NB4 (cell line): ENCODE measurements around the gene ADGRL3.

Experiments
- DNase-seq: peaks from one replicate; pipeline ENCODE4 v3.0.0; 2010; ENCODE audit warnings: low read depth
- H3K4me3 ChIP-seq: one replicate; pipeline ENCODE4 v1.5.1; 2011; ENCODE audit warnings: mild to moderate bottlenecking, low read depth, low read length, moderate library complexity
- MYC ChIP-seq: IDR thresholded peaks from 2 replicates; pipeline ENCODE4 v1.6.1; 2011; ENCODE audit warnings: low read depth, low read length
- POLR2A ChIP-seq: IDR thresholded peaks from 2 replicates; pipeline ENCODE4 v1.6.1; 2011; ENCODE audit warnings: mild to moderate bottlenecking; ENCODE audit not compliant: insufficient read length; ENCODE audit errors: extremely low read depth
- TF ChIP-seq, protein P1 (sequence below): IDR thresholded peaks from one replicate; pipeline ENCODE4 v1.5.1; 2012; ENCODE audit warnings: low read depth, low read length
- TF ChIP-seq, protein P2 (sequence below): IDR thresholded peaks from 2 replicates; pipeline ENCODE4 v1.6.1; 2011; ENCODE audit warnings: low read depth, low read length

The ADGRL3 gene

GRCh38 chr4:61293707-61294400, 93.7 kb downstream of the ADGRL3 start:
- no peak overlapping the region for H3K4me3 ChIP-seq
- no peak for DNase-seq
- TF ChIP-seq POLR2A (no peak), MYC (no peak)
- TF ChIP-seq, protein P1, sequence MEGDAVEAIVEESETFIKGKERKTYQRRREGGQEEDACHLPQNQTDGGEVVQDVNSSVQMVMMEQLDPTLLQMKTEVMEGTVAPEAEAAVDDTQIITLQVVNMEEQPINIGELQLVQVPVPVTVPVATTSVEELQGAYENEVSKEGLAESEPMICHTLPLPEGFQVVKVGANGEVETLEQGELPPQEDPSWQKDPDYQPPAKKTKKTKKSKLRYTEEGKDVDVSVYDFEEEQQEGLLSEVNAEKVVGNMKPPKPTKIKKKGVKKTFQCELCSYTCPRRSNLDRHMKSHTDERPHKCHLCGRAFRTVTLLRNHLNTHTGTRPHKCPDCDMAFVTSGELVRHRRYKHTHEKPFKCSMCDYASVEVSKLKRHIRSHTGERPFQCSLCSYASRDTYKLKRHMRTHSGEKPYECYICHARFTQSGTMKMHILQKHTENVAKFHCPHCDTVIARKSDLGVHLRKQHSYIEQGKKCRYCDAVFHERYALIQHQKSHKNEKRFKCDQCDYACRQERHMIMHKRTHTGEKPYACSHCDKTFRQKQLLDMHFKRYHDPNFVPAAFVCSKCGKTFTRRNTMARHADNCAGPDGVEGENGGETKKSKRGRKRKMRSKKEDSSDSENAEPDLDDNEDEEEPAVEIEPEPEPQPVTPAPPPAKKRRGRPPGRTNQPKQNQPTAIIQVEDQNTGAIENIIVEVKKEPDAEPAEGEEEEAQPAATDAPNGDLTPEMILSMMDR = no peak
- TF ChIP-seq, protein P2, sequence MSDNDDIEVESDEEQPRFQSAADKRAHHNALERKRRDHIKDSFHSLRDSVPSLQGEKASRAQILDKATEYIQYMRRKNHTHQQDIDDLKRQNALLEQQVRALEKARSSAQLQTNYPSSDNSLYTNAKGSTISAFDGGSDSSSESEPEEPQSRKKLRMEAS = no peak

DNA sequence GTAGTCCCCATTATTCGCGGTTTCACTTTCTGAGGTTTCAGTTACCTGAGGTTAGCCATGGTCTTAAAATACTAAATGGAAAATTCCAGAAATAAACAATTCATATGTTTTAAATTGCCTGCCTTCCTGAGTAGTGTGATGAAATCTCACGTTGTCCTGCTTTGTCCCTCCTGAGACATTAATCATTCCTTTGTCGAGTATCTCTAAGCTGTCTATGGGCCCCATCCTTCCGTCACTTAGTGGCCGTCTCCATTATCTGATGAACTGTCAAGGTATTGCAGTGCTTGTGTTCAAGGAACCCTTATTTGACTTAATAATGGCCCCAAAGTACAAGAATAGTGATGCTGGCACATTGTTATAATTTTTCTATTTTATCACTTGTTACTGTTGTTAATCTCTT, 94.8 kb downstream of the ADGRL3 start:
- TF ChIP-seq, protein P2 = no peak
- no peak for TF ChIP-seq POLR2A
- no peak for TF ChIP-seq MYC
- TF ChIP-seq, protein P1 = no peak
- H3K4me3 ChIP-seq = no peak overlapping the region
- no peak for DNase-seq

DNA sequence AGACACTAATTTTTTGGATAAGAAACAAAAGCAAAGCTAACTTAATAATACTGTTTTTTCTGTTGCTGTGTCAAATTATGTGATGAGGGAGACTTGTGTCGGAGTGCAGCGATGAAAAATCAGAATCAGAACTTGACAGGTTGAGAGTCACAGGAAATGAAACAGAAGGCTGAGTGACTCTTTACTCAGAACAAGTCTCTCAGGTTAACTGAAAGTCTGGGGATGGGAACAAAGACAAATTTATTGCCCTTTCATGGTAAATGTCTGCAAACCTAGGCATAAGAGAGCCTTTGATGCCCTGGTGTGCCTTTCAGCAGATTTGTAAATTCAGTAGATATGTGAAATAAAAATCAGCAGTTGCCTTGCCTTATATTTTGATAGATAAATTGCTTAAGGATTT, 96.0 kb downstream of the ADGRL3 start:
- no peak for TF ChIP-seq POLR2A
- no peak for TF ChIP-seq MYC
- TF ChIP-seq, protein P1 = no peak
- TF ChIP-seq, protein P2 = no peak
- DNase-seq = no peak
- H3K4me3 ChIP-seq = no peak overlapping the region

GRCh38 chr4:61298178-61298740, 98.1 kb downstream of the ADGRL3 start:
- H3K4me3 ChIP-seq = no peak overlapping the region
- no peak for DNase-seq
- TF ChIP-seq, protein P1 = no peak
- TF ChIP-seq POLR2A (no peak), MYC (no peak)
- TF ChIP-seq, protein P2 = no peak

DNA sequence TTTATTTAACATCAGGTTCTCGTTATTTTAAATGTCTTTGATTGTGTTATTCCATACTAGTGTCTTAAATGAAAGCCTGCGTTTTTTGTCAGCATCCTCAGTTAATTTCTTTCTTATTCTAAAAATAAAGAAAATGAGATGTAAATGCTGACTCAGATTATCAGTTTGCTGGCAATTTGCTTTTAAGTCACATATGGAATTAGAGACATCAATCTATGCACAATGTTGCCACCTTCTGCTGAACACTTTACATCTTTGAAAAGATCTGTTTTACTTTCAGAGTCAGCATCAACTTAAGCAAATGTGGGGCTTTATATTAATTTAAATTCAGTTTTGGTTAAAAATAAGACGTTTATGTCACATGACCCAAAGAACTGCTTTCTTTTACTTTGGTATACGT, 99.2 kb downstream of the ADGRL3 start:
- no peak for DNase-seq
- TF ChIP-seq POLR2A (no peak), MYC (no peak)
- TF ChIP-seq, protein P1 = no peak
- TF ChIP-seq, protein P2 = no peak
- H3K4me3 ChIP-seq = no peak overlapping the region
